Endometrial microvascular endothelial cells (primary cell): ENCODE data around the gene SLC25A19. TPM values are rescaled to one million over a fixed set of nuclear protein-coding genes. Genes with fewer than 3 reads are reported as not detected.
"Not testable (repeated sequence)": the region's sequence is repeated elsewhere in the genome, so short reads cannot be mapped to it uniquely, and the experiment has no call there.

Experiments
- in situ Hi-C: cut with HindIII; loops from 2 replicates; pipeline ENCODE4 v1.10.0; 2017; ENCODE audit warnings: low sequenced_read_pairs, low pct_unique_long_range_greater_than_20kb; ENCODE audit errors: inconsistent ontology term
- total RNA-seq: library from RNA; depleted of rRNA; stranded (reverse); fragments of >200 nt; gene quantifications from one replicate; pipeline ENCODE4 v1.2.3, GENCODE V29; 2015; ENCODE audit errors: inconsistent ontology term

The SLC25A19 gene
- total RNA-seq, 1 donor from 2014 or later = 27.9 TPM

- in situ Hi-C loops = no loop called here
Measured at GRCh38 chr17:75271955-75272847, 17.0 kb downstream of the SLC25A19 start.

- in situ Hi-C loops = no loop called here
Measured at GRCh38 chr17:75271233-75271954, 17.8 kb downstream of the SLC25A19 start.

DNA sequence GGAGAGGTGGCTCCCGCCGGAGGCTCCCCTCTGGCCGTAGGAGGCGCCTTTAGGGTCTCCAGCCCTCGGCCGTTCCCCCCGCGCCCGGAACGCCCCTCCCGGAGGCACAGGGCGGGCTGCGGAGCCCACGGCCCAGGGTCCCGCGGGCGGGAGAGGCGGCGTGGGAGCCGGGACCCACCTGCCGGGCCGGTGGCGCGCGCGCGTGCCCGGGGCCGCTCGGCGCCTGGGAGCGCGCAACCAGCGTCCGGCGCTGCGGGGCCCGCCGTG is 18.3 kb downstream of the SLC25A19 start, which contains the start of gene MIF4GD:
Gene MIF4GD, minus strand, starts transcription at position 266 of the 267 bp plus-strand sequence. CDS start 1,036 bp downstream, outside the sequence.
- in situ Hi-C loops = no loop called here

DNA sequence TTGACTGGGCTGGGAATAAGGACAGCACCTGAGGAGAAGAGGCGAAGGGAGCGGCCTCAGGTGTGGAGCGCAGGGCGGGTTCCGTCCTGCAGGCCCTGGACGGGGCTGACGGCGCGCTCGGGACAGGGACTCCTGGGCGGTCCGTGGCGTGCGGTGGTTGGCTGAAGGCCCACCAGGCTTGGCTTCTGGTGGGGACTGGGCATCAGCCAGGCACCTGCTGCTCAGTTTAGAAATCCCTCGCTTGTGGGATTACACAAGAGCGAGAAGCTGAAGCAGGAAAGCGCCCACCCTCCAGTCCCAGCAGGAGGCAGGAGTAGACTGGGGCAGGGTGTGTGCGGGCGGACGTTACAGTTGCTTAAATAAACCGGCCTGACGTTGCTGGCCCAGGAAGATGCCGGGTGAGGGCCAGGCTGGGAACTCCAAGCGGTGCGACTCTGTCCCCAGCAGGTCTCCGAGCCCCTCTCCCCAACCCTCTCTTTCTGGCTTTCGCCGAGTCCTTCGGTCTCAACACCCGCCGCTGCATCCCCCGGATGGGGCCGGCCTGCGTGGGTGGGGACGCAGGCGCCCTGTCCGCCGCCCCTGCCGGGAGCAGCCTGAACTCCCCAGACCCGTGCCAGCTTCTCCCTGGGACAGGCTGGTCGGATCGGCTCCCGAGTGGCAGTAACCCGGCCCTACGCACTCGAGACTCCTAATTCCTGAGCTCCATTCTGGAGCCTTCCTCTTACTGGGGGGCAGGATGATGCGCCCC is 18.8 kb downstream of the SLC25A19 start:
- in situ Hi-C loops = no loop called here

GRCh38 chr17:75269844-75270217 is 19.4 kb downstream of the SLC25A19 start:
- in situ Hi-C loops = no loop called here

DNA sequence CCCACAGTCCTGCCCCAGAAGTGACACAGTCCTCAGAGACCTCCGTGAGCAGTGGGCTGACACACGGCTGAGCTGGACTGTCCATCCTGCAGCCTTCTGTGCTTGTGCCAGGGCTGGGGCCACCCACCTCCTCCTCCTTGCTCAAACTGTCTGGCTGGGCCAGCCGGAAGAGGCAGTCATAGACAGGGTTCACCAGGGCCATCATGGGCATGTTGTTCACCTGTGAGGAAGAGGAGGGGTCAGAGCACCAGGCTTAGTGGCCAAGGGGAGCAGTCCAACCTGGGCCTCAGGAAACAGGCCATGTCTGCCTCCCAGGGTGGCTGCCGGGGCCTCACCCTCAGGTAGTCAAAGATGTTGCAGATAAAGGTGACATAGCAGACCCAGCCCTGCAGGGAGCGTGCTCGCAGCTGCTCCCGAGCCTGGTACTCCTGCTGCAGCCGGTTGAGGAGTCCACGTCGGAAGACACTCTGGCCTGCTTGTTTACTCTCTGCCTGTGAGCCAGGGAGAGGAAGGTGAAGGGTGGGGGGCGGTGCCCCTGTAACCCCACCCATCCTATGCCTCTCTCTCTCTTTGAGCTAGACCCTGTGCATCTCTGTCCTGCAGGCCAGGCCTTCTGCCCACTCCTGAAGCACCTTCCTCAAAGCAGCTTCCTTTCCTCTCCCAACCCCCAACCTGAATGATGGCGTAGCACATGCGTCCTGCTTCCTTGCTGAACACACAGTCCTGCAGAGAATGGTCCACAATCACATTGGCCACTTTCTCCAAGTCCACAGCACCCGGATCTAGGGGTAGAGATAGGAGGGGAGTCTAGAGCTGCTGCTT is 21.6 kb downstream of the SLC25A19 start:
- in situ Hi-C loops = no loop called here

DNA sequence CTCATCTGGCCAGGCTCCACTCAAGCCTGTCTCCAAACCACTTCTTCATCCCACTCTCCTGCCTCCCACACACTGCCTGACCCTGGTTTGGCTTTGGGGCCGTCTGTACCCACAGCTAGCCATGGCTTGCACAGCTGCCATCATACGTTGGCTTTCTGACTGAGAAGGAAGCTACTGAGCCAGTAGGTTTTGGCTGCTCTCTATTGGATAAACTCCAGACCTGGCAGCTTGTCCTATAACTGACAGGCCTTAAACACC is 22.2 kb downstream of the SLC25A19 start:
- in situ Hi-C loops = no loop called here

GRCh38 chr17:75266316-75267152 is 22.7 kb downstream of the SLC25A19 start:
- in situ Hi-C loops = no loop called here

DNA sequence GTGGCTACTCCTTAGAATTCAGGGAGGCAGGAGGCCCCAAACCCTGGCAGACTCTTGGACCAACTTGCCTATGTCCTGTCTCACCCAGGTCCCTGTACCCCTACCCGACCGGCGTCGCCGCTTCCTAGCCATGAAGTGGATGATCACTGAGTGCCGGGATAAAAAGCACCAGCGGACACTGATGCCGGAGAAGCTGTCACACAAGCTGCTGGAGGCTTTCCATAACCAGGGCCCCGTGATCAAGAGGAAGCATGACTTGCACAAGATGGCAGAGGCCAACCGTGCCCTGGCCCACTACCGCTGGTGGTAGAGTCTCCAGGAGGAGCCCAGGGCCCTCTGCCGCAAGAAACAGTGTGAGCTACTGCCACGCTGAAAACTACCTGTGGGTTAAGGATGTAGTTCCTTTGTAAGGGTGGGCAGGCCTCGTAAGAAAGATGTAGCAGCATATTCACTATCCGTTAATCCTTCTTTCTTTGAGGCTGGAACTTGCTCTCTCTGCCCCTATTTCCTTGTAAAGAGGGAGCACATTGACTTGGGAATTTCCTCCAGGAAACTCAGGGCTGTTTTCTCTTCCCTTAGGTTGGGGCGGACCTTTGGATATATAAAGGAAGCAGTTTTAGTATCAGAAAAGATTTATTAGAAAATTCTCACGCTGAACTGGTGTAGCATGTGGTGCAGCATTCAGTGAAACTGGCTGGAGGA is 23.5 kb downstream of the SLC25A19 start:
- in situ Hi-C loops = no loop called here

GRCh38 chr17:75263055-75263454 is 26.2 kb downstream of the SLC25A19 start:
- in situ Hi-C loops = no loop called here

- in situ Hi-C loops = no loop called here
Measured at GRCh38 chr17:75262112-75262606, 27.1 kb downstream of the SLC25A19 start.

DNA sequence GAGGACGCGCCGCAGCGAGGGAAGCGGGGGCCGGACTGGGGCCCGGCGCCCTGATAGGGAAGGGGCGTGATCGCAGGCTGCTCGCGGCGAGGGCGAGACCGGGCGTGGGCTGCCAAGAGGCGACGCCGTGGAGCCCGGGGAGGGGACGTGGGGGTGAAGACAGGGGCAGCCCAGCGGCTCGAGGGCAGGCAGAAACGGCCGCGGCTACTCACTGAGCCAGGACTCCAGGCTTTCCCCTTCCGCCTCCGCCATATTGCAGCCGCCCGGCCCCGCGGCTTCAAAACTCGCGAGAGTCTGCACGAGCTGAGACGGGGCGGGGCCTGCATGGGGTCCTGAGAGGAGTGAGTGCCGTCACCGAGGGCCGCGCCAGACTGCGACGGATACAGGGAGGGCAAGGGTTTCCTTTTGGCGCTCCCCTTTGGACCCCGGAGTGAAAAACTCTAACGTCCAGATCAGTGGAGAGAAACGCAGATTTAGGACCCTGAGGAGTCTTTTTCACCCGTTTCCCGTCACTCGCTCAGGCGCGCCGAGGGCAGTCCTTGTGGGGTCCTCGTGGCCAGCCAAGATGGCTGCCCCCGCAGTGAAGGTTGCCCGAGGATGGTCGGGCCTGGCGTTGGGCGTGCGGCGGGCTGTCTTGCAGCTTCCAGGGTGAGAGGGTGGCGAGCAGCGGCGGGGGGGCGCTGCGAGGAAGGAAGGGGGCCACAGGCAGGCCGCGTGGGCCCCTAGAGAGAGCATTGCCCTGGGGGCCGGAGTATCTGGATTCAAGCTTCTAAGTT is 27.7 kb downstream of the SLC25A19 start, which contains the start of the genes GGA3 and MRPS7:
Gene GGA3, minus strand, starts transcription at position 271 of the 776 bp plus-strand sequence. Its CDS starts 19 bp downstream, at position 252.
Gene MRPS7, plus strand, starts transcription at position 544 of the 776 bp plus-strand sequence. Its CDS starts 22 bp downstream, at position 566.
- in situ Hi-C loops = no loop called here

GRCh38 chr17:75260641-75261335 is 28.4 kb downstream of the SLC25A19 start:
- in situ Hi-C loops = no loop called here

- in situ Hi-C loops = not testable (repeated sequence)
Measured at GRCh38 chr17:75257228-75257627, 32.0 kb downstream of the SLC25A19 start.

DNA sequence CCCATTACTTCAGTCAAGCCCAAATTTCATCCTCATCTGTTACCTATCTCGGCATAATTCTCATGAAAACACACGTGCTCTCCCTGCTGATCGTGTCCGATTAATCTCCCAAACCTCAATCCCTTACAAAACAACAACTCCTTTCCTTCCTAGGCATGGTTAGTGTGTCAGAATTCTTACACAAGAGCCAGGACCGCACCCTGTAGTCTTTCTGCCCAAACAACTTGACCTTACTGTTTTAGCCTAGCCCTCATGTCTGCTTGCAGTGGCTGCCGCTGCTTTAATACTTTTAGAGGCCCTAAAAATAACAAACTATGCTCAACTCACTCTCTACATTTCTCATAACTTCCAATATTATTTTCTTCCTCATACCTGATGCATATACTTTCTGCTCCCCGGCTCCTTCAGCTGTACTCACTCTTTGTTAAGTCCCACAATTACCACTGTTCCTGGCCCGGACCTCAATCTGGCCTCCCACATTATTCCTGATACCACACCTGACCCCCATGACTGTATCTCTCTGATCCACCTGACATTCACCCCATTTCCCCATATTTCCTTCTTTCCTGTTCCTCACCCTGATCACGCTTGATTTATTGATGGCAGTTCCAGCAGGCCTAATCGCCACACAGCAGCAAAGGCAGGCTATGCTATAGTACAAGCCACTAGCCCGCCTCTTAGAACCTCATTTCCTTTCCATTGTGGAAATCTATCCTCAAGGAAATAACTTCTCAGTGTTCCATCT is 33.1 kb downstream of the SLC25A19 start:
- in situ Hi-C loops = not testable (repeated sequence)
